ENCODE data around the gene DPH2.

The DPH2 gene

DNA sequence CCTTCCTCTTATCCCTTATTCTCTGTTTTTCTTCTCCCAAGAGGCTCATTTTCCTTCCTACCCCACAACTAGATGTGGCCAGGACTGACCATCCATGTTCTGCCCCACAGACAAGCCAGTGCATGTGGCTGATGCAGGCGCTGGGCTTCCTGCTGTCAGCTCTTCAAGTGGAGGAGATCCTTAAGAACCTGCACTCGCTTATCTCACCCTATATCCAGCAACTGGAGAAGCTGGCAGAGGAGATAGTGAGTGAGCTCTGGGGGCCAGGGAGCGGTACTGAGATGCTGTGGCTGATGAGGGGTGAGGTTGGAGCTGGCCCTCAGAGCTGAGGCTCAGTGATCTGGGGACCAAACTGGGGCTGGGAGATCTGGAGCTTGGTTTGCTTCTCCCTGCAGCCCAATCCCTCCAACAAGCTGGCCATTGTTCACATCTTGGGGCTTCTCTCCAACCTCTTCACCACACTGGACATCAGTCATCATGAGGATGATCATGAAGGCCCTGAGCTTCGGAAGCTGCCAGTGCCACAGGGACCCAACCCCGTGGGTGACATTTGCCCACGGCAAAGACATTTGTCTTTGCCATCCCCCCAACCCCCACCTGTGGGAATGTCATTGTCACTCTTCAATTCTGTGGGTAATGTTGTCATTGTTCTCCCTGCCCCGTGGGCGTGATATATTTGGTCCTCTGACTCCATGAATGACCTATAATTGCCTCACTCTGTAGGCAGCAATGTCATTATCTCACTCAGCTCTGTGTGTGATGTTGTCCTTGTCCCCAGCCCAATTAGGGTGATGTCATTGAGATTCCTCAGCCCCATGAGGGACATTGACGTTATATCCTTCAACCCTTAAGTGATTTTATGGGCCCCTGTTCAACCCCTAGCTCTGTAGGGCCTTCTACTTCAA, 11.2 kb upstream of the DPH2 start:
- DNase-seq (ENCODE audit: low read depth), result no peak
- TF ChIP-seq, protein P1, sequence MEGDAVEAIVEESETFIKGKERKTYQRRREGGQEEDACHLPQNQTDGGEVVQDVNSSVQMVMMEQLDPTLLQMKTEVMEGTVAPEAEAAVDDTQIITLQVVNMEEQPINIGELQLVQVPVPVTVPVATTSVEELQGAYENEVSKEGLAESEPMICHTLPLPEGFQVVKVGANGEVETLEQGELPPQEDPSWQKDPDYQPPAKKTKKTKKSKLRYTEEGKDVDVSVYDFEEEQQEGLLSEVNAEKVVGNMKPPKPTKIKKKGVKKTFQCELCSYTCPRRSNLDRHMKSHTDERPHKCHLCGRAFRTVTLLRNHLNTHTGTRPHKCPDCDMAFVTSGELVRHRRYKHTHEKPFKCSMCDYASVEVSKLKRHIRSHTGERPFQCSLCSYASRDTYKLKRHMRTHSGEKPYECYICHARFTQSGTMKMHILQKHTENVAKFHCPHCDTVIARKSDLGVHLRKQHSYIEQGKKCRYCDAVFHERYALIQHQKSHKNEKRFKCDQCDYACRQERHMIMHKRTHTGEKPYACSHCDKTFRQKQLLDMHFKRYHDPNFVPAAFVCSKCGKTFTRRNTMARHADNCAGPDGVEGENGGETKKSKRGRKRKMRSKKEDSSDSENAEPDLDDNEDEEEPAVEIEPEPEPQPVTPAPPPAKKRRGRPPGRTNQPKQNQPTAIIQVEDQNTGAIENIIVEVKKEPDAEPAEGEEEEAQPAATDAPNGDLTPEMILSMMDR (IDR thresholded peaks at IDR 0.05; ENCODE audit: insufficient read depth, low read depth, low read length, missing control alignments), result no peak
- no peak overlapping the region for H3K4me3 ChIP-seq (ENCODE audit: low read length)

DNA sequence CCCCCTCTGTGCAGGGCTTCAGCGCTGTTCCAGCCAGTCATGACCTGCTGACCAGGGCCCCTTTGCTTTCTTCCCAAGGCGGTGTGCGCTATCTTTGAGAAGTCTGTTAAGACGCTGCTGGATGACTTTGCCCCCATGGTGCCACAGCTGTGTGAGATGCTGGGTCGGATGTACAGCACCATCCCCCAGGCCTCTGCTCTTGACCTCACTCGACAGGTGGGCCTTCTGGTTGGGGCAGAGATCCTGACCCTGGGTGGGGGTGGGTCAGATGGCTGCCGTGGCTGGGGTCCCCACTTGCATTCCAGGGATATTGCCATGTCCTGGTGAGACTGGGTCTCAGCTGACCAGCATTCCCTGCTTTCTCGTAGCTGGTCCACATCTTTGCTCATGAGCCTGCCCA, 9.0 kb upstream of the DPH2 start:
- H3K4me3 ChIP-seq (ENCODE audit: low read length), result no peak overlapping the region
- TF ChIP-seq, protein P1 (IDR thresholded peaks at IDR 0.05; ENCODE audit: insufficient read depth, low read depth, low read length, missing control alignments), result no peak
- DNase-seq (ENCODE audit: low read depth), result no peak

DNA sequence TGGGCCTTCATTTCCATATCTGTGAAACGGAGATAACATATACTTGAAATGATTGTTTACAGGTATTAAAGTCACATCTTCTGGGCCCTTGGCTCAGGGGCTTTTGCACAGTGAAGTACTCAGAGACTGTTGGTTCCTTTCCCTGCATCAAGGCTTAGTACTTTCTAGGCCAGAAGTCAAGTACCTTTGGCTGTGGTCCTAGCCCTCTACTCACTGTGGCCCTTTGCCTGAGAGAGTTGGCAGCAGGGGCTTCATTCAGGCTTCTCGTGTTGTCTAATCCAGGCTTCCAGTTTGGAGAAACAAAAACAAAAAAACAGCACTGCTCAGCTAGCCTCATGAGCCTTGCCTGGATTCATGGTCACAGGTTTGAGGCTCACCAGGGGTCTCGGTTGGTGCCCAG, 8.1 kb upstream of the DPH2 start:
- TF ChIP-seq, protein P1 (IDR thresholded peaks at IDR 0.05; ENCODE audit: insufficient read depth, low read depth, low read length, missing control alignments), result no peak
- DNase-seq (ENCODE audit: low read depth), result no peak

DNA sequence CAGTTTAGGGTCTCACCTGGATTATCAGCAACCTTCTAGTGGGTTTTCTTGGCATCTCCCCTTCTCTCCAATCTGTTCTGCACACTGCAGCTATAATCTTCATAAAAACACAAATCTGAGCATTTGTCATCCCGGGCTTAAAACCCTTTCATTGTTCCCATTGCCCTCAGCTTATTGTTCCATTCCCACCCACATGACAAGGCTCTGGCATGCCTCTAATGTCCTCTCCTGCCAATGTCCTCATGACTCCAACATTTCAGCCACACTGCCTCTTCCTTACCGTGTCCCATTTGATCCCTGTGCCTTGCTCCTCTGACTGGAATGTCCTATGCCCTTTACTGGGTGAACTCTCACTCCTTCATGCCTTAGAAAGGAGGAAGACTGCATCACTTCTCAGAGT, 7.5 kb upstream of the DPH2 start:
- TF ChIP-seq, protein P1 (IDR thresholded peaks at IDR 0.05; ENCODE audit: insufficient read depth, low read depth, low read length, missing control alignments), result no peak
- no peak overlapping the region for H3K4me3 ChIP-seq (ENCODE audit: low read length)
- no peak for DNase-seq (ENCODE audit: low read depth)

More for the DNA sequence above, 8.1 kb upstream of the DPH2 start:
- no peak overlapping the region for H3K4me3 ChIP-seq (ENCODE audit: low read length)

DNA sequence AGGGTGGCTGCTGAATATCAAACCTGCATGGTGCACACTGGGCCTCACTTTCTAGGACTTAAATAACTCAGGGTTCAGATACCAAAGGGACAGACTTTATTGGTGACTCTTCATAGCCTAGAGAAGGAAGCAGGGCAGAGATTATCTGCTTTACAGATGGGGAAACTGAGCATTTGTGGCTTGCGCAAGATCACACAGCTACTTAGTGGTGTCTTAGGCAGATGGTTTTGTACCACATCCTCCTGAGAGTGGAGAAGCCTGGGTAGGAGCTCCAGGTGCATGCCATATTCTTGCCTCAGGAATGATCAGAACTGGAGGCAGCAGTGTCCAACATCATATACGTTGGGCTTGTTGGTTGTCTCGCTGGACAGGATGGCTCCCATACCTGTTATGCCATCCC, 6.8 kb upstream of the DPH2 start:
- TF ChIP-seq, protein P1 (IDR thresholded peaks at IDR 0.05; ENCODE audit: insufficient read depth, low read depth, low read length, missing control alignments), result no peak
- no peak overlapping the region for H3K4me3 ChIP-seq (ENCODE audit: low read length)
- DNase-seq (ENCODE audit: low read depth), result no peak

DNA sequence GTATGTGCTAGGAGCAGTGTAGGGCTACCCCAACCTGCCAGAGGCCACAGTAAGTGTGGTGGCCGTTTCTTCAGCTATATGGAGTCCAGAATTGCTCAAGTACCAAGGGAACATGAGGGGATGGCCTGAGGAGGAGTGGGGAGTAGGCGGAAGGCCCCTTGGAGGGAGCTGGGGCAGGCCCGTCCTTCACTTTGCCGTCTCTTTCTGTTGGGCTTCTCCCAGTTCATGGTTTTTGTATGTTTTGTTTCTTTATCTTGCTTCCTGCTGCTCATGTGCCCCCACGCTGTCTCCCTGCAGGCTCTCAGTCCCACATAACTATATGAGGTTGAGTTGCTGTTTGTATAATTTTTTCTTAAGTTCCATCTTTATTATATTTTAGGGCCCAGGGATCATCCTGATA, 5.9 kb upstream of the DPH2 start:
- no peak overlapping the region for H3K4me3 ChIP-seq (ENCODE audit: low read length)
- DNase-seq (ENCODE audit: low read depth), result no peak
- TF ChIP-seq, protein P1 (IDR thresholded peaks at IDR 0.05; ENCODE audit: insufficient read depth, low read depth, low read length, missing control alignments), result no peak

DNA sequence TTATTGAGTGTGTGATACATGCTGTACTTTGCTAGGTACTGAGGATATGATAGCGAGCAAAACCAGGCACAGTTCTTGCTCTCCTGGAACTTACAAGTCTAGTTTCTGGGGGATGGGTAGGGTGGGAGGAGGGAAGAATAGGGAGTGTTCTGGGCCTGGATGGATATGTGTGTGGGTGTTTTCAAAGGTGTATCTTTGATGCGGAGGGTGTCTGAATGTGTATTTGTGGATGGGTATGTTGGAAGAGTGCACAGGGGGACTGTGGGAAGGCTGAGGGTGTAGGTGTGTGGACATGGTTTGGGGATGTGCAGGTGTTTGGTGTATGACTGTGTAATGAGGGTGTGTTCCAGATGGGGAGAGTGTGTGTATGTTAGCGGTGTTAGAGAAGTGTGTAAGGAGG, 4.5 kb upstream of the DPH2 start:
- DNase-seq (ENCODE audit: low read depth), result no peak
- TF ChIP-seq, protein P1 (IDR thresholded peaks at IDR 0.05; ENCODE audit: insufficient read depth, low read depth, low read length, missing control alignments), result no peak
- H3K4me3 ChIP-seq (ENCODE audit: low read length), result no peak overlapping the region

All from epithelial cell of esophagus (primary cell).